Measurements from ENCODE around the gene ISL2. TPM values are rescaled to one million over a fixed set of nuclear protein-coding genes. Genes with fewer than 3 reads are reported as not detected.

ISL2 gene
- total RNA-seq, 4 donors from 2014 or later, result 0.24 to 1.1 (median 0.75) TPM; not detected in 1

DNA sequence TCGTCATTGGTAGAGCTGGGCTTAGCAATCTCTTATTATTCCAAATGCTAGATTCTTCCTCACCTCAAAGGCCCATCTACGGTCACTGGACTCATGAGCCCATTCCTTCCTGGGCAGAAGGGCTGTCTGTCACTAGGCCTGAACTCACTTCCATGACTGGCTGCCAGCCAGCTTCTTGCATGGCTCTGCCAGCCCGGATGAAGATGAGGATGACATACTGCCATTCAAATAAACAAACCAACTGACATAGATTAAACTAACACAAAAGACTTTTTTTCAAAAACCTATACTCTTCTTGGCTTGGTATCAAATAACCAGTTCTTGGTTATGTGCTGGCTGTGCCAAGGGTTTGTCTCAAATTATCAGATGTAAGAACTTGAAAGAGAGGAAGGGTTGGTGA lies 23.8 kb downstream of the ISL2 start:
- DNase-seq (ENCODE audit: low spot score) (no peak), ATAC-seq (ENCODE audit: low FRiP score) (no peak)
- TF ChIP-seq, protein P1, sequence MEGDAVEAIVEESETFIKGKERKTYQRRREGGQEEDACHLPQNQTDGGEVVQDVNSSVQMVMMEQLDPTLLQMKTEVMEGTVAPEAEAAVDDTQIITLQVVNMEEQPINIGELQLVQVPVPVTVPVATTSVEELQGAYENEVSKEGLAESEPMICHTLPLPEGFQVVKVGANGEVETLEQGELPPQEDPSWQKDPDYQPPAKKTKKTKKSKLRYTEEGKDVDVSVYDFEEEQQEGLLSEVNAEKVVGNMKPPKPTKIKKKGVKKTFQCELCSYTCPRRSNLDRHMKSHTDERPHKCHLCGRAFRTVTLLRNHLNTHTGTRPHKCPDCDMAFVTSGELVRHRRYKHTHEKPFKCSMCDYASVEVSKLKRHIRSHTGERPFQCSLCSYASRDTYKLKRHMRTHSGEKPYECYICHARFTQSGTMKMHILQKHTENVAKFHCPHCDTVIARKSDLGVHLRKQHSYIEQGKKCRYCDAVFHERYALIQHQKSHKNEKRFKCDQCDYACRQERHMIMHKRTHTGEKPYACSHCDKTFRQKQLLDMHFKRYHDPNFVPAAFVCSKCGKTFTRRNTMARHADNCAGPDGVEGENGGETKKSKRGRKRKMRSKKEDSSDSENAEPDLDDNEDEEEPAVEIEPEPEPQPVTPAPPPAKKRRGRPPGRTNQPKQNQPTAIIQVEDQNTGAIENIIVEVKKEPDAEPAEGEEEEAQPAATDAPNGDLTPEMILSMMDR (IDR thresholded peaks at IDR 0.05), result no peak

DNA sequence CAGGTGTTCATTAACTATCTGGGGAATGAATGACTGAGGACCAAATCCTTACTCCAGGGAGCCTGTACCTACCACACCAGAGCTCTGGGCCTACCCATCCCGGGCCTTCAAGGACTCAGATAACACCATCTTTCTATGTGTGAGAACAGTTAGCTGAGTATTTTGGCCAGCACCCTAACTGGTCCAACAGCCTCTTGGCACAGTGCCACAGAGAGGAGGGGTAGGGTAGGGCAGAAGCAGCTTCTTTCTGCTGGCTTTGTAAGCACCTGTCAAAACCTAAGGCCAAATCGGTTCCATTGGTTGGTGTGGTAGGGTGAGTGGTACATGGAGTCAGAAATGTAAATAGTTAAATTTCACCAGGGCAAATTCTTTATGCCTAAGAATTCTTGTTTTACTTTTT lies 26.7 kb downstream of the ISL2 start:
- ATAC-seq (ENCODE audit: low FRiP score) (no peak), DNase-seq (ENCODE audit: low spot score) (no peak)
- TF ChIP-seq, protein P1 (IDR thresholded peaks at IDR 0.05), result no peak

DNA sequence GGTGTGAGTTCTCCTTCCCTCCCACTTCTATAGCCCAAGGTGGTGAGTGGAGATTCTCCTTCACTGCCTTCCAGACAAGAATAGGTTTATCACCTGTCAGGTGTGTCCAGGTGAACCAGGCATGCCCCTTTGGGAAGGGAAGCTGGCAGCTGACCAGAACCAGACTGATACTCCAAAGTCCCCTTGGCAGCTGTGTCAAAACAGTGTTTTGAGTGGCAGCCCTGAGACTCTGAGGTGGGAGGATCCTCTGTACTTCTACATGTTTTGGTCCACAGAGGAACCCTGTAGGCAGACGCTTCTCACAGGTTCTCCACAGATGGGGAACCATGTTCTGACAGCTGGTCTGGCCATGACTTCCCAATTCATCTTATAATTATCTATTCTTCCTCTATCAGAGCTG lies 30.1 kb downstream of the ISL2 start:
- DNase-seq (ENCODE audit: low spot score), result no peak
- no peak for ATAC-seq (ENCODE audit: low FRiP score)
- TF ChIP-seq, protein P1 (IDR thresholded peaks at IDR 0.05), result no peak

DNA sequence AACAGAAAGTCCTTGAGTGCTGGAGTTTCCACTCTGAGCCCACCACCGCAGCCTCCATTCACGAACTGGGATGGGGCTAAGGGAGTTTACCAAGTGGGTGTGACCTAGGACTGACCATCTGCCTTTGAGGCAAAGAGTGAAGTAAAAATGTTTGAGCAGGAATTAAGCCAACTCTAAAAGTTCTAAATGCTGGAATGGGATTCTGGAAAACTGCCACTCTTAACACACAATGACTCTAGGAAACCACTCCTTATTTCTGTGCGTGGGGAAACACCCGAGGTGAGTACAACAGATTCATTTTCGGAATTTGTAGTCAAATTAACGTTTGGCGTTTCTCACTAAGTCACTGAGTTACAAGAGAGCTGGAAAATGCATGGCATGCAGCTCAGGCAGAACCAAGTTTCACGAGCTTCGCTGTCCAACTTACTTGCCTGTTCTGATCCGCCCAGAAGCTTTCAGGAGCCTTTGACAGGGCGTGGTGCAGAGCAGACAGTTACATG lies 31.6 kb downstream of the ISL2 start:
- TF ChIP-seq, protein P1 (IDR thresholded peaks at IDR 0.05), result no peak
- ATAC-seq (ENCODE audit: low FRiP score) (peak; percentile 78), DNase-seq (ENCODE audit: low spot score) (no peak)

DNA sequence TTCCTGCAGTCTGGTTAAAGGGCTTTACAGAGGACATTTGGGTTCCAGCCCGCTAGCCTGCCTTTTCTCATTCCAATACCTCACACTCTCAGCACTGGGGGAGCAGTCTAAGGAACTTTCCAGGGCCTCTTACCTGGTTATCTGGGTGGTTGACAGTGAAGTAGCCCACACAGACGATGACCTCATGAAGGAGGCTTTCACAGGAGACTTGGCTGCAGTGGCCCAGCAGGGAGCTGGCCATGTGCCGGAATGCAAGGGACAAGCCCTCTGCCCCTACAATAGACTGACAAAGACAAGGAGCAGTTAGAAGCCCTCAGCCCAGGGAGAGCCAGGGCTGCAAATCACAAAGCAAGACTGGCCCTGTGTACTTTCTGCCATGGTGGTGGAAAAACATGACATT lies 39.5 kb downstream of the ISL2 start:
- no peak for ATAC-seq (ENCODE audit: low FRiP score)
- TF ChIP-seq, protein P1 (IDR thresholded peaks at IDR 0.05), result no peak
- DNase-seq (ENCODE audit: low spot score), result no peak

DNA sequence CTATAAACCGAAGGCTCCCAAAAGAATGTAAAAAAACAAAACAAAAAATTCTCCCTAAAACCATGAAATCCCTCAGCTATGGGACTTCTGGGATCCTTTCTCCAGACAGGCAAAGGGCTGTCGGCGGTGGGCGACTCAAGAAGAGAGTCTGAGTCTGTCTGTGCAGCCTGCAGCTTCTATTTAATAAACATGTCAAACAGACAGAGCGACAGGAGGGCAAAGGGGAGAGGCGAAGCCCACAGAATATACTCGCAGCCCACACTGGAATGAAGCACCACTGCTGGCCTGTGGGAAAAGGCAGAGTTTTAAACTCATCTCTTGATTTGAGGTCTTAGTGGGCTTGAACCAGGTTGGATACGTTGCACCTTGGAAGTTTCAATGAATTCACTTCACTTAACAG lies 40.2 kb downstream of the ISL2 start:
- ATAC-seq (ENCODE audit: low FRiP score), result no peak
- TF ChIP-seq, protein P1 (IDR thresholded peaks at IDR 0.05), result no peak
- no peak for DNase-seq (ENCODE audit: low spot score)

DNA sequence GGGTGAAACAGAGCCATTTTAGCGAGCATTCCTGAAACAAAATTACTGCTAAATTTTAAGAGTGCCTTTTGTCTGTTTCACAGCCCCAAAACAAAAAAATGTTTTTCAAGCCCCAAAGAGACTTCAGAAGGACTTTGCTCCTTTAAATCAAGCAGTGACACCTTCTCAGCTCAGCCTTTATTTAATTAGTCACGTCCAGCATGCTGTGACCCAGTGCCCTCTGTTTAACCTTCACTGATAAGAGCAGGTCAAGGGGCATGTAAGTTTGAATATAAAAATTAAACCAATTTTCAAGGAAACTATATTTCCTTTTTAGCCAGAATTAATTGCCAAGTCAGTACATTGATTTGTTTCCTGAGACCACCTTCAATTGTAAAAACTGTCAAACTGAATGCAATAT lies 40.6 kb downstream of the ISL2 start:
- no peak for DNase-seq (ENCODE audit: low spot score)
- no peak for ATAC-seq (ENCODE audit: low FRiP score)
- TF ChIP-seq, protein P1 (IDR thresholded peaks at IDR 0.05), result no peak
